Right kidney (tissue), 9 donors: ENCODE data around the gene PTRH2.
A peak's percentile ranks its signal among the peaks of the same experiment; 100 is the strongest.
"Not testable (repeated sequence)": the region's sequence is repeated elsewhere in the genome, so short reads cannot be mapped to it uniquely, and the experiment has no call there.

Experiments
- DNase-seq: peaks from one replicate; pipeline ENCODE4 v3.0.0-alpha.2; 2016
- long read RNA-seq, 8 donors: transcript quantifications; one replicate each; lab custom pipeline, GENCODE V29; 2026

PTRH2 gene
- long read RNA-seq, donor 1, full-length matches to known transcripts, result 49 of 90 reads
- long read RNA-seq, donor 1, partial matches to known transcripts, result 41 of 90 reads
- long read RNA-seq, donor 1, other reads (novel, unspliced or antisense), result 0 of 90 reads
- long read RNA-seq, donor 2, full-length matches to known transcripts, result 25 of 25 reads
- long read RNA-seq, donor 2, partial matches to known transcripts, result 0 of 25 reads
- long read RNA-seq, donor 2, other reads (novel, unspliced or antisense), result 0 of 25 reads
- long read RNA-seq, donor 3, full-length matches to known transcripts, result 11 of 11 reads
- long read RNA-seq, donor 3, partial matches to known transcripts, result 0 of 11 reads
- long read RNA-seq, donor 3, other reads (novel, unspliced or antisense), result 0 of 11 reads
- long read RNA-seq, donor 4, full-length matches to known transcripts, result 29 of 29 reads
- long read RNA-seq, donor 4, partial matches to known transcripts, result 0 of 29 reads
- long read RNA-seq, donor 4, other reads (novel, unspliced or antisense), result 0 of 29 reads
- long read RNA-seq, donor 5, full-length matches to known transcripts, result 27 of 169 reads
- long read RNA-seq, donor 5, partial matches to known transcripts, result 118 of 169 reads
- long read RNA-seq, donor 5, other reads (novel, unspliced or antisense), result 24 of 169 reads
- long read RNA-seq, donor 6, full-length matches to known transcripts, result 26 of 26 reads
- long read RNA-seq, donor 6, partial matches to known transcripts, result 0 of 26 reads
- long read RNA-seq, donor 6, other reads (novel, unspliced or antisense), result 0 of 26 reads
- long read RNA-seq, donor 7, result 0 reads
- long read RNA-seq, donor 8, full-length matches to known transcripts, result 26 of 60 reads
- long read RNA-seq, donor 8, partial matches to known transcripts, result 13 of 60 reads
- long read RNA-seq, donor 8, other reads (novel, unspliced or antisense), result 21 of 60 reads

DNA sequence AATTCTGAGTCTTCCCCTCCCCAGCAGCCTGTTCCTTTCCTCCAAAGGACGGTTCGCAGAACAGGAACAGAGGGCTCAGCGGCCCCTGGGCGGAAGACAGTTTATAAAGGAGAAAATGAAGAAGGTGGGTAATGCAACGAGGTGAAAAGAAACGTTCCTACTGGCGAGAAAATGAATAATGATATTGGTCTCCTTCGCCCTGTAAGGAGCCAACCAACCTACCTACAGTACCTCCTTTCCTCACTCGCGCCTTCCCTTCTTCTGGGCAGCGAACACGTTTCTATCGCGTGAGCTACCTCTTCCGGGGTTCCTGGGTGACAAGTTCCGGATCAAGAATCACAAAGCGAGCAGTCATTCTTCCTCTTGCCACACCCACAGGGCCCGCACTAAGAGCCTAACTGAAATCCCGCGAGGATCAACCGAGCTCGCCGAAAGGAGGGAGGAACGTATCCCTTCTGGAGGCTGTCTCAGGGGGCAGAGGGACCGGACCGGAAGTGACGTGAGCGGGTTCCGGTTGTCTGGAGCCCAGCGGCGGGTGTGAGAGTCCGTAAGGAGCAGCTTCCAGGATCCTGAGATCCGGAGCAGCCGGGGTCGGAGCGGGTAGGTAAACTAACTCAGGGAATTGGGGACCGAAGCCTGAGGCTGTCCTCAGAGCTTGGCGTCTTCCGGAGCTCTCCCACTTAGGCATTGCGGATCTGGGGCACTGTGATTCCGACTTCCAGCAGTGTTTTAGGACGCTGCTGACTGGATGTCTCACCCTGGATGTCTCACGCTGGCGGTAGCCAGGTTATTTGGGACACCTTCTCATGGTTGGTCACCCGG is at the start of gene PTRH2, which contains the start of gene VMP1:
Gene PTRH2, minus strand, starts transcription at position 282 of the 822 bp plus-strand sequence. CDS start 9,452 bp downstream, outside the sequence.
Gene VMP1, plus strand, starts transcription at position 506 of the 822 bp plus-strand sequence. CDS start 23,793 bp downstream, outside the sequence.
- DNase-seq, result peak; percentile 89

DNA sequence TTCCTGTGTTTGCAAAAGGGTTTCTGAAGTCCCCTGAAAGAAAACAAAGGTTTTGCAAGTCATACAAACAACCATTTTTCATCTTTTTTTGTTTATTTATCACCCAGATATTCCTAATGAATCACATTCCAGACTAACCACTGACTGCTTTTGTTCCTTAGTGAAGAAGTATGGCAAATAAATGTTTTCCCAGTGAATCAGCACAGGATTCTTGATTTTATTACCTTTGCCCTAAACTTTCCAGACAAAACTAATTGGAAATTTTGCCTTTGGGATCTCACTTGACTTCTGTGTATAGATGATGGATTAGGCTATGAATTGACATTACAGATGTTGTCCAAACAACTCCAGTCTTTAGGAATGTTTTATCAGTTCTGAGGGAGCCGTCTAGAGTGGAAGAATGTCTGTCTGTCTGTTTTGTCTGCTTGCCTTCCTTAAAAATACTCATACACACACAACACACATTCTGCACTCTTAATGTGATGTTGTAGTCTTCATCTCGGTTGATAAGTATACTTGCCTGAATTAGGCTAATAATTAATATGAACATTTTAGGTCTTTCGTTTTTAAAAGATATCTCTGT is 49.1 kb upstream of the PTRH2 start:
- DNase-seq, result no peak

DNA sequence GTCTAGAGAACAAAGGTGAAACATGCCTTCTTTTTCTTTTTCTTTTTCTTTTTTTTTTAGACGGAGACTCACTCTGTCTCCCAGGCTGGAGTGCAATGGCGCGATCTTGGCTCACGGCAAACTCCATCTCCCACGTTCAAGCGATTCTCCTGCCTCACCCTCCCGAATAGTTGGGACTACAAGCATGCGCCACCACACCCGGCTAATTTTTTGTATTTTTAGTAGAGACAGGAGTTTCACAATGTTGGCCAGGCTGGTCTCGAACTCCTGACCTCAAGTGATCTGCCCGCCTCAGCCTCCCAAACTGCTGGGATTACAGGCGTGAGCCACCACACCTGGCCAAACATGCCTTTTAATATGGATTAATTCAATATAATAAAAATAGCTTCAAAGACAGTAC is 47.8 kb upstream of the PTRH2 start:
- DNase-seq, result not testable (repeated sequence)

DNA sequence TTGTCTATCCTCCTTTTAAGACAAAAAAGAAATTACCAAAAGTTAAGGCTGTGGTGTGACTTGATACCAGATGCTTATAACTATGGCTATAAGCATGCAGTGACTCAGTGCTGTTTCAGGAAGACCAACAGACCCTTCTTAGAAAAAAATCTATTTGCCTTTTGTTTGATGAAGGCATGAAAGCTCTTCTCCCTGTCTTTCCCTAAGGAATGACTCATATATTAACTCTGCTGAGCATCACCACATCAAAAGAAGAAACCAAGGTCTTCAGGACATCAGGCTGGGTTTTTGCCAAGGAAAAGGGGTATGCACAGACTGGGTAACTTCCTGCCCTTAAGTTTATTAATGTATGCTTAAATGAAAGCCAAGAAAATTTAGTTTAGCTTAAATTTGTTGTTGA is 47.3 kb upstream of the PTRH2 start:
- DNase-seq, result peak; percentile 12

DNA sequence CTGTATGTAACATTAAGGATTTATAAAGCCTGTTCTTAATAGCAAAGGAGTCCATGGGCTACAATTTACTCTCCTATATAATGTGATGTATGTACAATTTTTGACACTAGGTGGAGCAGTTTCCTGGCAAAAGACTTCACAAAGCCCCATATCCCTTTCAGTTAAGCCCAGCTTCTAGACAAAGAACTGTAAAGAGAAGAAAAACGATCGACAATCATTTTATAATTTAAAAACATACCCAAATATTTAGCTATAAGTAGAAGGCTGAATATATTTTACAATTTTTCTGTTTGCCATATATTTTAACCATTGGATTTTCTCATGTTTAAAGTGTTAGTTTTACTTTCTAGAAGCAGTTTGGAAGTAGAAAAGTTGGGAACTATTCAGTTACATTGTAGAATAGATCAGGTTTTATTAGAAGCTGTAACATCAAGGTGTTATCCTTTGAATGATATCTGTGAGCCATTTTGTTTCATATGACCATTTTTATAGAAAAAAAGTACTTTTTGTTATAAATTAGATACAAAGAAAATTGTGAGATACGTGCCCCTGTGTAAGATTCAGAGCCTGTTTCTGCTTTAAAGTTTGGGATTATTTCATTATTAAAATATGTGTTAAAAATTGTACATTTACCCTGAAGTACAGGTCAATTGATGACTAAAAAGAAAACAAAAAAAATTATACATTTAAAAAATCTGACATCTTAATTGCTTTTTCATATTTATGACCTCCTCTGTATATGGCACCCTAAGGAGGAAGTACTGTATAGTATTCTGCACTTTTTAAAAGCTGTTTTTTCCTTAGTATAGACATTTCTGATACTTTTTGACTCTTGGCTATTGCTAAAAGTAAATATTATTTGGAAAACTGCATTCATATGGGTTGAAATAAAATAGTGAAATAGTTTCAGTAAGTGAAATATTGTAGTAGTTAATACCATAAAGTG is 46.6 kb upstream of the PTRH2 start:
- DNase-seq, result peak; percentile 45

DNA sequence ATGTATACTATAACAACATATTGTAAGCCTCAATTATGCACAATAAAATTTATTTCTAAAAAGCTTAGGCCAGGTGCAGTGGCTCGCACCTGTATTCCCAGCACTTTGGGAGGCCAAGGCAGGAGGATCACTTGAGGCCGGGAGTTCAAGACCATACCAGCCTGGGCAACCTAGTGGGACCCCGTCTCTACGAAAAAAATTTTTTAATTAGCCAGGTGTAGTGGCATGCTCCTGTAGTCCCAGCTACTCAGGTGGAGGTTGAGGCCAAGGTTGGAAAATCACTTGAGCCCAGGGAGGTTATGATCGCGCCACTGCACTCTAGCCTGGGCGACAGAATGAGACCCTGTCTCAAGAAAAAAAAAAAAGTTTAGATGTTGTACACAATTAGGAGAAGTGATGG is 45.7 kb upstream of the PTRH2 start:
- DNase-seq, result no peak

DNA sequence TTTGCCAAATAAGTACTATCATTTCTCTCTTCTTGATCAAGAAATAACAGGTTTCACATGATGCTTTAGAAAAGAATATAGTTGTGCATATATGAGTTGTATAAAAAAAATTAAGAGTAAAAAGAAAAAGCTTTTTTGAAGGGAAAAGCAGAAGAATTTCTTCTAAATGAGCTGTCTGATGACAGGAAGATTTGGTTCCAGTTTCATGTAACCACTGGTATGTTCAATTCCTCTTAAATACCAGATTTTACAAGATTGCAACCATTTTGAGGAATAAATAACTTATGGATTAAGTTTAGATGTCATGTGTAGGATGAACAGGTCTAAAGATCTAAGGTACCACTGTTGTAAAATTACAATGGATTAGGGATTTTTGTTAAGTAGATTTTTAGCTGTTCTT is 45.2 kb upstream of the PTRH2 start:
- no peak for DNase-seq

DNA sequence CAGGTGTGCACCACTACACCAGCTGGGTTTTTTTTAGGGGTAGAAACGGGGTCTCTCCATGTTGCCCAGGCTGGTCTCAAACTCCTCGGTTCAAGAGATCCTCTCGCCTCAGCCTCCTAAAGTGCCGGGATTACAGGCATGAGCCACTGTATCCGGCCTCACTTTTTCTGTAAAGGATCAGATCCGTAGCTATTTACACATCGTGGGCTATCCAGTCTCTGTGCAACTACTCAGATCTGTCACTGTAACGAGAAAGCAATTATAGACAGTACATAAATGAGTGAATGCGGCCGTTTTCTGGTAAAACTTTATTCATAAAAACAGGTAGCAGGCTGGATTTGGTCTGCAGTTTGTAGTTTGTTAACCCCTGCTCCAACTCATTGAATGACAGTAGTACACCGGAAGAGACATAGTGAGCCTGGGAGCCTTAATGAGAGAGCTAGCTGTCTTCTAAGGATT is 44.8 kb upstream of the PTRH2 start:
- no peak for DNase-seq

DNA sequence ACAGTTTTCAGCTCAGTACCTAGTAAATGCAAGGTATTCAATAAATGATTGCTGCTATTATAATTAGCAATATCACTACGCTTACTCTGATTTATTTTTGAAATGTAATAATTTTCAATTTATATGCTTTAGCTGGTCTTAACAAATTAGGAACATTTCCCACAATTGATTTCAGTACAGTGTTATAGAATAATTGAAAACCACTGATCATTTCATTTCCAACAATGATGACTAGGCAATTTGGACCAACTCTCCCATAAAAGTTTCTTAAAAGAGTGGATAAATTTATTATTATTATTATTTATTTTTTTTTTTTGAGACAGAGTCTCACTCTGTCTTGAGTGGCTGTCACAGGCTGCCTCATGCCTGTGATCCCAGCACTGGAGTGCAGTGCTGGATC is 41.4 kb upstream of the PTRH2 start:
- DNase-seq, result no peak

DNA sequence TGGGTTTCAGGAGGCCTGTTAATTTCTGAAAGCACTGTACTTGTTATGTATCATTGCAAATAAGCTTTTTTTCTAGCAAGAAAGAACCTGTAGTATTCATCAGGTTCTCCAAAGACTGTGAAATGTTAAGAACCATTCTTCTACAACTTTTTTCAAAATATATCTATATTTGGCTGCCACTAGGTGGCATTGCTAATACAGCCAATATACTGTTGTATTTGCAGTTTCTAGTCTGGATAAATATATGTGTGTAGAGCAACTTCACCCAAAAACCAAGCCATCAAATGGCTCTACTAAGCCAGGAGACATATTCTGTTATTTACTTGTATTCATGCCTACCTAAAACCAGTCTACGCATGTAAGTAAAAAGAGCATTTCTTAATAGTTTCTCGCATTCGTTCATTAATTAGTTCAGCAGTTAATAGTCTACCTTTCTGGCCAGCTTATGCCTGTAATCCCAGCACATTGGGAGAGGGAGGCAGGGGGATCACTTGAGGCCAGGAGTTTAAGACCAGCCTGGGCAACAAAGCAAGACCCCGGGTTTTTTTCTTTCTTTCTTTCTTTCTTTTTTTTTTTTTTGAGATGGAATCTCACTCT is 39.7 kb upstream of the PTRH2 start:
- no peak for DNase-seq

DNA sequence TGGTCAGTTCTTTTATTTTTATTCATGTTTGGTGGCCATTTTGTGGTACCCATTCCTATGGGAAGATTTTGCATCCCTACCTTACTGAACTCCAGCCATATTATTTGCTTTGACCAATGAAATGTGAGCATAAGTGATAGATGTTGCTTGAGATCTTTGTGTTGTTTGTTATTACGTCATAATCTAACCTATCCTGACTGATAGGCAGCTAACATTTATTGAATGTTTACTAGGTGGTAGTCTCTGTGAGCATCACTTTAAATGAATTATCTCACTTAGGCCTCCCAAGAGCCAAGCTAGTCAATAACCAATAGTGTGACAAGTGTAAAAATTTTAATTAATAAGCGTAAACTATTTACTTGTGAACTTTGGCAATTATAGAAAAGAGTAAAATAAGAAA is 37.8 kb upstream of the PTRH2 start:
- DNase-seq, result no peak

DNA sequence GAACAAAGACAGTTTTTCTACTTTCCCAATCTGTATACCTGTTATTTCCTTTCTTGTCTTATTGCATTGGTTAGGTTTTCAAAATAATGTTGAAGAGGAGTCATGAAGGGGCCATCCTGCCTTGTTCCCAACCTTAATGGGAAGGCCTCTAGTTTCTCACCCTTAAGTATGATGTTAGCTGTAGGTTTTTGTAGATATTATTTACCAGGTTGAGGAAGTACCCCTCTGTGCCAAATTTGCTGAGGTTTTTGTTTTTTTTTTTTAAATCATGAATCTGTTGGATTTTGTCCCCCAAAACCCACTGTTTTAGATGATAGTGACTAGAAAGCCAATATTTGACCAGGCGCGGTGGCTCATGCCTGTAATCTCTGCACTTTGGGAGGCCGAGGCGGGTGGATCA is 36.6 kb upstream of the PTRH2 start:
- no peak for DNase-seq

DNA sequence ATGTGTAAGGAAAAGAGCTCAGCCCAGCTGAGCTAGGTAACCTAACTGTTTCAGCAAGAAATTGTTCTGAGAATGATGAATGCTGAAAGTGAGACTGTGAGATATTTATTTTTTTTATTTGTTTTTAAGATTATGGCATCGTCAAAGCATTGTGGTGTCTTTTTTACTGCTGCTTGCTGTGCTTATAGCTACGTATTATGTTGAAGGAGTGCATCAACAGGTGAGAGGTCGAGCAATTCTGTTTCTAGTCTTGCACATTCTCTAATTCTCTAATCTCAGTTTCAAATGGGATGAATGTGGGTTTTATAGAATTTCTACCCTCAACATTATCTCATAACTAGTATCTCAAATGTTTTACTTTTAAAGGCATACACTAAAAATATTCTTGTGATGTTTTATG is 30.1 kb upstream of the PTRH2 start:
- DNase-seq, result no peak

DNA sequence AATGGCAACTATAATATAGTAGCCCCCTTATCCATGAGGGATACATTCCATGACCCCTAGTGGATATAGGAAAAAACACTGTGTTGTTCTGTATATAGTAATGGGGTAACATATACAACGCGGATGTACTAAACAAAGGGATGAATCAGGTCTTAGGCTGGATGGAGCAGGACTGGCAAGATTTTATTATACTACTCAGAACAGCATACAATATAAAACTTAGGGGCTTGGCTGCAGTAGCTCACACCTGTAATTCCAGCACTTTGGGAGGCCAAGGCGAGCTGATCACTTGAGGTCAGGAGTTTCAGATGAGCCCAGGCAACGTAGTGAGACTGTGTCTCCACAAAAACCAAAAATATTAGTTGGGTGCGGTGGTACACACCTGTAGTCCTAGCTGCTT is 27.0 kb upstream of the PTRH2 start:
- DNase-seq, result no peak

DNA sequence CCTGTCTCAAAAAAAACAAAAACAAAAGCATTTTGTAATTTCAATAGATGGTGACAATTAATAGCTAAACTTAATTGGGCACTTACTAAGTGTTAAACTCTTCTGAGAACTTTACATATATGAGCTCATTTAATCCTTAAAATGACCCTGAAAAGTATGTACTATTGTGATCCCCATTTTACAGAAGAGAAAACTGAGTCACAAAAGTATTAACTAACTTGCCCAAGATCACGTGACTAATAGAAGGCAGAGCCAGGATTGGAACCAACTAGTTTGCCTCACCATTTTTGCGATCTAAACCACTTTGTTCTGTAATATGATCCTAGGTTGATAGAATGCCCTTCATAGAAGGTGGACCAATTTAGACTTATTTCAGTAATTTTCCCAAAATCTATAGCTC is 26.5 kb upstream of the PTRH2 start:
- DNase-seq, result no peak

DNA sequence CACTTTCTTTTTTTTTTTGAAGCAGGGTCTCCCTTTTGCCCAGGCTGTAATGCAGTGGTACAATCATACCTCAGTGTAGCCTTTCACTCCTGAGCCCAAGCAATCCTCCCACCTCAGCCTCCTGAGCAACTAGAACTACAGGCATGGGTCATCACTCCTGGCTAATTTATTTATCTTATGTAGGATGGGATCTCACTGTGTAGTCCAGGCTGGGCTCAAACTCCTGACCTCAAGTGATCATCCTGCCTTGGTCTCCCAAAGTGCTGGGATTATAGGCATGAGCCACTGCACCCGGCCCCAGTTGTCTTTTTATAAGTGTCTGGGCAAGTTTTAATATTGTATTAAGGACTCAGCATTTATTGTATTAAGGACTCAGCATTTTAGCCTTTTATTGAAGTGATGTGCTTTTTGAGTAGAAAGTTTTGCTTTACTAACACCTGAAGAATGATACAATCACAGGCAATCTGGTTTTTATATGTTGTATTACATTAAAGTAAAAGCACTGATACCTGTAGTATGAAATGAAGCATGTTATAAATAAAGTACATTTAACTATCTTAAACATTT is 23.1 kb upstream of the PTRH2 start:
- no peak for DNase-seq

DNA sequence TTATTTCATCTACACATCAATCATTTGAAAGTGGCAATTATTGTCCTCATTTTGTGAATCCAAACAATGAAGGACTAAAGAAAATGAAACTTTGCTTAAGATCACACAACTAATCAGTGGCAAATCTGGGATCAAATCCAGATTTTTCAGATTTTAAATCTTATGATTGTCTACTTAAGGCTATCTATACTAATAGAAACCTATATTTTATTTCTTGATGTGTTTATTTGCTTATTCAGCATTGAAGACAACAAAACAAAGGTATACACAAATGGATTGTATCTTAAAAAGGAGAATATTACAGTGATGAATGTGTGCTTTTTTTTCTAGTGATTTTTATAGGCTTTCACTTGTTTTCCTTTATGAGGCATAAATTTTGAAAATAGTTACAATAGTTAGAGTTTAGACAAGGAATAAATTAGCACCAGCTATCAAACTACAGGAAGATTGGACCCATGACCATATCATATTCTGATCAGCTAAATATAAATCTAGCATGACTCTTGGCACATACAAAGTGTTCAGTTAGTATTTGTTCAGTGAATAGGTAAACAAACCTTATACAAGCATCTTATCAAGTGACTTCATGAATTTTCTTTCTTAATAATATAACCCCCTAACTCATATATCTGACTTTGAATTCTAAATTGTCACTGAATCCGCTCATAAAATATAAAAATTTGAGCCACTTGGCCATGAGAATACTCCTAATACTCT is 20.7 kb upstream of the PTRH2 start:
- no peak for DNase-seq

DNA sequence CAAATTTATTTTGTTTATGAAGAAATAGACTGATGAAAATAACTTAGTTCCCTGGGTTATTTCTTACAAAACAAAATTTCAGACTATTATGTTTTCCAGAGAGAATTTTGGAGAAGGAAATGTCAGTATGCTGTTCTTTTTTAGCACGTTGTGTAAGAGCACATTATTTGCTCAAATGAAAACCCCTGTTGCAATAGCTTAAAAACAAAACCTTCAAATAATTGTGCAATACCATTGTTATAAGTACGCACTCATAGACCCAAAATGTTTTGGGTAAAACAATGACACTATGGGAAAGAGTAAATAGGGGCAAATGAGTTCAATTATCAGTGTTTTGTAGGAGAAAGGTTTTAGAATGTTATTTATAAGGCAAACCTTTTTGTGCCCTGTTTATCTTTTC is 18.5 kb upstream of the PTRH2 start:
- no peak for DNase-seq

DNA sequence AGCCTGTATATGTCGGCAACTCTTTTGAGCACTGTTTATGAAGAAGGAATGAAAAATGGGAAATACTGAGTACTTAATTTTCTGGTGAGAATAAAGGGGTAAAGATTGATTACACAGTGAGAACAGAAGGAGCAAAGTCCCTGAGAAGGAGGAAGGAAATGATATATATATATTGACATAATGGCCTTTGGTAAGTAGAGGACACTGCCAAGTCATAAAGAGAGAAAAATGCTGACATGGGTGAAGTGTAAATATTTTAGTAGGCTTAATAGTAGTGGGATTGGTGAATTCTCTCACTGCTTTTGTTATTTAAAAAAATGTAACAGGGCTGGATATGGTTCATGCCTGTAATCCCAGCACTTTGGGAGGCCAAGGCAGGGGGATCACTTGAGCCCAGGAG is 16.4 kb upstream of the PTRH2 start:
- DNase-seq, result no peak
